ENCODE measurements around the gene SS18L1.
"Not testable (repeated sequence)": the region's sequence is repeated elsewhere in the genome, so short reads cannot be mapped to it uniquely, and the experiment has no call there.

Gene SS18L1

GRCh38 chr20:62143081-62143956, at the start of gene SS18L1, which contains the start of gene PSMA7:
Gene SS18L1 (plus strand): TSS chr20:62143769. CDS start chr20:62143821, 52 bp downstream.
Gene PSMA7 (minus strand): TSS chr20:62143394. CDS start chr20:62143303, 91 bp downstream.
- no peak for FAIRE-seq

GRCh38 chr20:62096421-62097380, 46.9 kb upstream of the SS18L1 start:
- no peak for FAIRE-seq

GRCh38 chr20:62097881-62098407, 45.6 kb upstream of the SS18L1 start:
- no peak for FAIRE-seq

GRCh38 chr20:62101078-62101477, 42.5 kb upstream of the SS18L1 start:
- no peak for FAIRE-seq

- no peak for FAIRE-seq
These were observed 39.9 kb upstream of the SS18L1 start for GRCh38 chr20:62103508-62104233.

- FAIRE-seq, result no peak
These were observed 39.3 kb upstream of the SS18L1 start for GRCh38 chr20:62104234-62104789.

GRCh38 chr20:62104791-62105345, 38.7 kb upstream of the SS18L1 start:
- no peak for FAIRE-seq

GRCh38 chr20:62105592-62105991, 38.0 kb upstream of the SS18L1 start:
- FAIRE-seq, result no peak

GRCh38 chr20:62111148-62111547, 32.4 kb upstream of the SS18L1 start:
- FAIRE-seq, result no peak

- no peak for FAIRE-seq
These were observed 31.2 kb upstream of the SS18L1 start for GRCh38 chr20:62112368-62112767.

GRCh38 chr20:62114894-62115293, 28.7 kb upstream of the SS18L1 start:
- no peak for FAIRE-seq

GRCh38 chr20:62115800-62116407, 27.7 kb upstream of the SS18L1 start:
- FAIRE-seq, result not testable (repeated sequence)

- no peak for FAIRE-seq
These were observed 26.8 kb upstream of the SS18L1 start for GRCh38 chr20:62116558-62117361.

- no peak for FAIRE-seq
These were observed 26.3 kb upstream of the SS18L1 start for GRCh38 chr20:62117362-62117646.

GRCh38 chr20:62117658-62118057, 25.9 kb upstream of the SS18L1 start:
- FAIRE-seq, result no peak

GRCh38 chr20:62118113-62119043, 25.2 kb upstream of the SS18L1 start:
- no peak for FAIRE-seq

GRCh38 chr20:62119115-62119514, 24.5 kb upstream of the SS18L1 start:
- FAIRE-seq, result no peak

- FAIRE-seq, result no peak
These were observed 23.8 kb upstream of the SS18L1 start for GRCh38 chr20:62119591-62120364.

- FAIRE-seq, result no peak
These were observed 23.2 kb upstream of the SS18L1 start for GRCh38 chr20:62120365-62120762.
